ENCODE data around the gene GIPC2. TPM values are rescaled to one million over a fixed set of nuclear protein-coding genes. Genes with fewer than 3 reads are reported as not detected.
"Not testable (repeated sequence)": the region's sequence is repeated elsewhere in the genome, so short reads cannot be mapped to it uniquely, and the experiment has no call there.

Gene GIPC2
- polyA plus RNA-seq, 2 donors = 0.96 to 1.5 TPM

GRCh38 chr1:78096976-78097375 is 51.2 kb downstream of the GIPC2 start:
- no peak overlapping the region for H3K4me3 ChIP-seq (ENCODE audit: low read depth in 1 of 2, low read length in 2 of 2)
- H3K27me3 ChIP-seq (ENCODE audit: control insufficient read depth in 1 of 2, insufficient read depth in 2 of 2, low read length in 2 of 2) = no peaks in the 10 kb centered on the region
- 75 to 78% methylated on average over 1 of the region's 1 CpG for WGBS, 2 donors
- H3K27ac ChIP-seq (ENCODE audit: low read depth in 2 of 2, low read length in 1 of 2) = no peak overlapping the region
- H3K36me3 ChIP-seq (ENCODE audit: control insufficient read depth in 2 of 2, insufficient read depth in 2 of 2, low read length in 1 of 2) = no peaks in the 10 kb centered on the region
- H3K4me1 ChIP-seq (ENCODE audit: control insufficient read depth in 2 of 2, insufficient read depth in 2 of 2, low read length in 1 of 2) = no peaks in the 10 kb centered on the region
- H3K9me3 ChIP-seq (ENCODE audit: control insufficient read depth in 2 of 2, insufficient read depth in 1 of 2, low read depth in 1 of 2, low read length in 1 of 2) = no peaks in the 10 kb centered on the region

- WGBS, 2 donors = 90 to 92% methylated on average over 2 of the region's 2 CpGs
- Histone ChIP-seq H3K36me3 (ENCODE audit: control insufficient read depth in 2 of 2, insufficient read depth in 2 of 2, low read length in 1 of 2) (no peaks in the 10 kb centered on the region), H3K9me3 (ENCODE audit: control insufficient read depth in 2 of 2, insufficient read depth in 1 of 2, low read depth in 1 of 2, low read length in 1 of 2) (no peaks in the 10 kb centered on the region), H3K27me3 (ENCODE audit: control insufficient read depth in 1 of 2, insufficient read depth in 2 of 2, low read length in 2 of 2) (no peaks in the 10 kb centered on the region), H3K4me1 (ENCODE audit: control insufficient read depth in 2 of 2, insufficient read depth in 2 of 2, low read length in 1 of 2) (no peaks in the 10 kb centered on the region), H3K27ac (ENCODE audit: low read depth in 2 of 2, low read length in 1 of 2) (no peak overlapping the region), H3K4me3 (ENCODE audit: low read depth in 1 of 2, low read length in 2 of 2) (no peak overlapping the region)
These were observed 55.3 kb downstream of the GIPC2 start for GRCh38 chr1:78101051-78101450.

- Histone ChIP-seq H3K36me3 (ENCODE audit: control insufficient read depth in 2 of 2, insufficient read depth in 2 of 2, low read length in 1 of 2) (no peaks in the 10 kb centered on the region), H3K9me3 (ENCODE audit: control insufficient read depth in 2 of 2, insufficient read depth in 1 of 2, low read depth in 1 of 2, low read length in 1 of 2) (no peaks in the 10 kb centered on the region), H3K4me3 (ENCODE audit: low read depth in 1 of 2, low read length in 2 of 2) (no peak overlapping the region), H3K27me3 (ENCODE audit: control insufficient read depth in 1 of 2, insufficient read depth in 2 of 2, low read length in 2 of 2) (no peaks in the 10 kb centered on the region), H3K4me1 (ENCODE audit: control insufficient read depth in 2 of 2, insufficient read depth in 2 of 2, low read length in 1 of 2) (no peaks in the 10 kb centered on the region), H3K27ac (ENCODE audit: low read depth in 2 of 2, low read length in 1 of 2) (no peak overlapping the region)
- 40 to 54% methylated on average over 2 of the region's 2 CpGs for WGBS, 2 donors
These were observed 55.7 kb downstream of the GIPC2 start for GRCh38 chr1:78101514-78101913.

GRCh38 chr1:78102082-78102481 is 56.3 kb downstream of the GIPC2 start:
- H3K4me3 ChIP-seq (ENCODE audit: low read depth in 1 of 2, low read length in 2 of 2) = no peak overlapping the region
- H3K4me1 ChIP-seq (ENCODE audit: control insufficient read depth in 2 of 2, insufficient read depth in 2 of 2, low read length in 1 of 2) = no peaks in the 10 kb centered on the region
- H3K27me3 ChIP-seq (ENCODE audit: control insufficient read depth in 1 of 2, insufficient read depth in 2 of 2, low read length in 2 of 2) = no peaks in the 10 kb centered on the region
- H3K27ac ChIP-seq (ENCODE audit: low read depth in 2 of 2, low read length in 1 of 2) = no peak overlapping the region
- WGBS, 2 donors = 85 to 87% methylated on average over 3 of the region's 3 CpGs
- H3K36me3 ChIP-seq (ENCODE audit: control insufficient read depth in 2 of 2, insufficient read depth in 2 of 2, low read length in 1 of 2) = no peaks in the 10 kb centered on the region
- H3K9me3 ChIP-seq (ENCODE audit: control insufficient read depth in 2 of 2, insufficient read depth in 1 of 2, low read depth in 1 of 2, low read length in 1 of 2) = no peaks in the 10 kb centered on the region

GRCh38 chr1:78102916-78103315 is 57.1 kb downstream of the GIPC2 start:
- H3K9me3 ChIP-seq (ENCODE audit: control insufficient read depth in 2 of 2, insufficient read depth in 1 of 2, low read depth in 1 of 2, low read length in 1 of 2) = no peaks in the 10 kb centered on the region
- WGBS, 2 donors = 86% methylated on average over 2 of the region's 2 CpGs
- H3K4me1 ChIP-seq (ENCODE audit: control insufficient read depth in 2 of 2, insufficient read depth in 2 of 2, low read length in 1 of 2) = no peaks in the 10 kb centered on the region
- H3K27ac ChIP-seq (ENCODE audit: low read depth in 2 of 2, low read length in 1 of 2) = no peak overlapping the region
- H3K36me3 ChIP-seq (ENCODE audit: control insufficient read depth in 2 of 2, insufficient read depth in 2 of 2, low read length in 1 of 2) = no peaks in the 10 kb centered on the region
- H3K27me3 ChIP-seq (ENCODE audit: control insufficient read depth in 1 of 2, insufficient read depth in 2 of 2, low read length in 2 of 2) = no peaks in the 10 kb centered on the region
- H3K4me3 ChIP-seq (ENCODE audit: low read depth in 1 of 2, low read length in 2 of 2) = no peak overlapping the region

- H3K4me3 ChIP-seq (ENCODE audit: low read depth in 1 of 2, low read length in 2 of 2) = no peak overlapping the region
These were observed 58.6 kb downstream of the GIPC2 start for GRCh38 chr1:78104322-78104721.

GRCh38 chr1:78109659-78110058 is 63.9 kb downstream of the GIPC2 start:
- H3K4me1 ChIP-seq (ENCODE audit: control insufficient read depth in 2 of 2, insufficient read depth in 2 of 2, low read length in 1 of 2); H3K27ac ChIP-seq (ENCODE audit: low read depth in 2 of 2, low read length in 1 of 2); H3K4me3 ChIP-seq (ENCODE audit: low read depth in 1 of 2, low read length in 2 of 2); H3K9me3 ChIP-seq (ENCODE audit: control insufficient read depth in 2 of 2, insufficient read depth in 1 of 2, low read depth in 1 of 2, low read length in 1 of 2); H3K36me3 ChIP-seq (ENCODE audit: control insufficient read depth in 2 of 2, insufficient read depth in 2 of 2, low read length in 1 of 2); H3K27me3 ChIP-seq (ENCODE audit: control insufficient read depth in 1 of 2, insufficient read depth in 2 of 2, low read length in 2 of 2): not testable (repeated sequence)
- WGBS, 2 donors = 90% methylated on average over 4 of the region's 4 CpGs

More at GRCh38 chr1:78104322-78104721, 58.6 kb downstream of the GIPC2 start:
- Histone ChIP-seq H3K9me3 (ENCODE audit: control insufficient read depth in 2 of 2, insufficient read depth in 1 of 2, low read depth in 1 of 2, low read length in 1 of 2) (no peaks in the 10 kb centered on the region), H3K4me1 (ENCODE audit: control insufficient read depth in 2 of 2, insufficient read depth in 2 of 2, low read length in 1 of 2) (no peaks in the 10 kb centered on the region), H3K36me3 (ENCODE audit: control insufficient read depth in 2 of 2, insufficient read depth in 2 of 2, low read length in 1 of 2) (no peaks in the 10 kb centered on the region), H3K27me3 (ENCODE audit: control insufficient read depth in 1 of 2, insufficient read depth in 2 of 2, low read length in 2 of 2) (no peaks in the 10 kb centered on the region), H3K27ac (ENCODE audit: low read depth in 2 of 2, low read length in 1 of 2) (no peak overlapping the region)

GRCh38 chr1:78113156-78113916 is 67.6 kb downstream of the GIPC2 start:
- no peak overlapping the region for H3K4me3 ChIP-seq (ENCODE audit: low read depth in 1 of 2, low read length in 2 of 2)
- H3K9me3 ChIP-seq (ENCODE audit: control insufficient read depth in 2 of 2, insufficient read depth in 1 of 2, low read depth in 1 of 2, low read length in 1 of 2) = no peaks in the 10 kb centered on the region
- no peaks in the 10 kb centered on the region for H3K36me3 ChIP-seq (ENCODE audit: control insufficient read depth in 2 of 2, insufficient read depth in 2 of 2, low read length in 1 of 2)
- H3K4me1 ChIP-seq (ENCODE audit: control insufficient read depth in 2 of 2, insufficient read depth in 2 of 2, low read length in 1 of 2) = no peaks in the 10 kb centered on the region
- WGBS, 2 donors = 80 to 89% methylated on average over 6 of the region's 6 CpGs
- peak overlapping the region; percentile 37 to 50 for H3K27ac ChIP-seq (ENCODE audit: low read depth in 2 of 2, low read length in 1 of 2)
- no peaks in the 10 kb centered on the region for H3K27me3 ChIP-seq (ENCODE audit: control insufficient read depth in 1 of 2, insufficient read depth in 2 of 2, low read length in 2 of 2)

- Histone ChIP-seq H3K27ac (ENCODE audit: low read depth in 2 of 2, low read length in 1 of 2) (peak overlapping the region in 1 of 2 donors; percentile 67), H3K9me3 (ENCODE audit: control insufficient read depth in 2 of 2, insufficient read depth in 1 of 2, low read depth in 1 of 2, low read length in 1 of 2) (no peaks in the 10 kb centered on the region), H3K27me3 (ENCODE audit: control insufficient read depth in 1 of 2, insufficient read depth in 2 of 2, low read length in 2 of 2) (no peaks in the 10 kb centered on the region), H3K4me3 (ENCODE audit: low read depth in 1 of 2, low read length in 2 of 2) (no peak overlapping the region), H3K4me1 (ENCODE audit: control insufficient read depth in 2 of 2, insufficient read depth in 2 of 2, low read length in 1 of 2) (no peaks in the 10 kb centered on the region), H3K36me3 (ENCODE audit: control insufficient read depth in 2 of 2, insufficient read depth in 2 of 2, low read length in 1 of 2) (no peaks in the 10 kb centered on the region)
- 45 to 68% methylated on average over 9 of the region's 9 CpGs for WGBS, 2 donors
These were observed 68.5 kb downstream of the GIPC2 start for GRCh38 chr1:78114034-78114956.
